SJSA1 (cell line): ENCODE data around the gene ATP11B. TPM values are rescaled to one million over a fixed set of nuclear protein-coding genes. Genes with fewer than 3 reads are reported as not detected.
"Not testable (repeated sequence)": the region's sequence is repeated elsewhere in the genome, so short reads cannot be mapped to it uniquely, and the experiment has no call there.

ENCODE experiments used
- DNase-seq, 2 experiments: peaks; one replicate each; pipeline ENCODE4 v3.0.0-alpha.2; 2015 to 2020; ENCODE audit warnings: low spot score in 2 of 2, low read depth in 1 of 2
- H3K27ac ChIP-seq: fragments of 250-450 bp; sonication (Bioruptor Pico); 2 replicates; pipeline ENCODE4 v1.5.1; 2020; ENCODE audit warnings: mild to moderate bottlenecking, moderate library complexity
- H3K27me3 ChIP-seq: fragments of 250-450 bp; sonication (Bioruptor Pico); replicated peaks from 2 replicates; pipeline ENCODE4 v1.5.1; 2020; ENCODE audit warnings: mild to moderate bottlenecking, moderate library complexity
- H3K36me3 ChIP-seq: fragments of 250-450 bp; sonication (Bioruptor Pico); 2 replicates; pipeline ENCODE4 v1.5.1; 2020; ENCODE audit warnings: mild to moderate bottlenecking
- H3K4me1 ChIP-seq: fragments of 250-450 bp; sonication (Bioruptor Pico); replicated peaks from 2 replicates; pipeline ENCODE4 v1.6.1; 2021; ENCODE audit warnings: mild to moderate bottlenecking
- H3K4me3 ChIP-seq: fragments of 250-450 bp; sonication (Bioruptor Pico); 2 replicates; pipeline ENCODE4 v1.5.1; 2020; ENCODE audit warnings: mild to moderate bottlenecking
- H3K9me3 ChIP-seq: fragments of 250-450 bp; sonication (Bioruptor Pico); replicated peaks from 2 replicates; pipeline ENCODE4 v1.5.1; 2020; ENCODE audit warnings: mild to moderate bottlenecking
- total RNA-seq: library from RNA; depleted of rRNA; stranded (reverse); fragments of >200 nt; shearing (Covaris generic); gene quantifications from 2 replicates; pipeline ENCODE4 v1.2.3, GENCODE V29; 2014

ATP11B gene
- total RNA-seq, 1 experiment from 2014 or later: 50.8 TPM

DNA sequence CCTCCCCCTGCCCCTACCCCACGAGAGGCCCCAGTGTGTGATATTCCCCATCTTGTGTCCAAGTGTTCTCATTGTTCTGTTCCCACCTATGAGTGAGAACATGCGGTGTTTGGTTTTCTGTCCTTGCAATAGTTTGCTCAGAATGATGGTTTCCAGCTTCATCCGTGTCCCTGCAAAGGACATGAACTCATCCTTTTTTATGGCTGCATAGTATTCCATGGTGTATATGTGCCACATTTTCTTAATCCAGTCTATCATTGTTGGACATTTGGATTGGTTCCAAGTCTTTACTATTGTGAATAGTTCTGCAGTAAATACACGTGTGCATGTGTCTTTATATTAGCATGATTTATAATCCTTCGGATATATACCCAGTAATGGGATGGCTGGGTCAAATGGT lies 29.0 kb downstream of the ATP11B start:
- not testable (repeated sequence) for H3K27me3 ChIP-seq, DNase-seq

DNA sequence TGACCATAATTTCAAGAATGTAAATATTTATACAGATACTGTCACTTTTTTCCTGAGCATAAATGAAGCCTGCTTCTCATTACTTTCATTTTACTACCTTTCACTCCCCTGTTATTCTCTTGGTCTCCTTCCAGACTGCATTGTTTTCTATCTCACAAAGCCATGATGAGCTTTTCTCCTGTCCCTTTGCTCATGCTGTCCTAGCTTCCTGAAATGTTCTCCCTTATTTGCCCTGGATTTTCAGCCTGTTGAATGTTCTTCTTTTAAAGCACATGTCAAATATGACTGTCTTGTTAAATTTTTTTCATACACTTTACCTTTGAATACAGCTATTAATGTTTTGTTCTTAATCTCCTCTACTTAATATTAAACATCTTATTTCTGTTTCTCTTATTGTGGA lies 31.7 kb downstream of the ATP11B start:
- Histone ChIP-seq H3K27ac (no peak overlapping the region), H3K36me3 (peaks cover 5% of the 10 kb centered on the region; the same call in 1 of the 2 replicates), H3K27me3 (no peaks in the 10 kb centered on the region), H3K9me3 (no peaks in the 10 kb centered on the region), H3K4me3 (no peak overlapping the region), H3K4me1 (no peaks in the 10 kb centered on the region)
- no peak for DNase-seq

More for the DNA sequence above, 29.0 kb downstream of the ATP11B start:
- not testable (repeated sequence) for H3K9me3 ChIP-seq, H3K36me3 ChIP-seq, H3K27ac ChIP-seq, H3K4me3 ChIP-seq, H3K4me1 ChIP-seq

DNA sequence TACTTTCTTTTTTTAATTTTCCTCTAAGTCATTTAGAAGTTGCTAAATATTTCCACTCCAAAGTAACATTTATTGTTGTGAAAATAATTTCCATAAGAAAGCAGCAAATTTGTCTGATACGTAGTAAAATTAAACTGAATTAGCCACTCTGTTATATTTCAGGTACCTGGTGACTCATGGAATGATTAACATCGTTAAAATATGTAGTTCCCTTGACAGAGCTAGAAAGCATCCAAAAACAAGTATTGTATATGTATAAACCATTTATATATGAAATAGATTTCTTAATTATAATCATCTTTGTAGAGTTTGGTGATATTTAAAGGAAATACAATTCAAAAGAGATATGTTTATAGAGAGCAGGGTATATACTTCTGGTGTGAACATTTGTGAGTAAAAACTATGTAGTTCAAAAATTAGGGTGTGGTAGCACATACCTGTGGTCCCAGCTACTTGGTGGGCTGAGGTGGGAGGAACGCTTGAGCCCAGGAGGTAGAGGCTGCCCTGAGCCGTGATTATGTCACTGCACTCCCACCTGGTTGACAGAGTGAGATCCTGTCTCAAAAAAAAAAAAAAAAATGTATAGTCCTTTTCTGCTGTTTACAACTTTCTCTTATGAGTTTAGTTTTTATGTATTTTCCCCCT lies 36.6 kb downstream of the ATP11B start:
- peaks cover 4% of the 10 kb centered on the region for H3K36me3 ChIP-seq
- H3K27ac ChIP-seq: no peak overlapping the region
- H3K4me3 ChIP-seq: no peak overlapping the region
- no peaks in the 10 kb centered on the region for H3K27me3 ChIP-seq
- H3K4me1 ChIP-seq: no peaks in the 10 kb centered on the region
- no peaks in the 10 kb centered on the region for H3K9me3 ChIP-seq
- DNase-seq: no peak

DNA sequence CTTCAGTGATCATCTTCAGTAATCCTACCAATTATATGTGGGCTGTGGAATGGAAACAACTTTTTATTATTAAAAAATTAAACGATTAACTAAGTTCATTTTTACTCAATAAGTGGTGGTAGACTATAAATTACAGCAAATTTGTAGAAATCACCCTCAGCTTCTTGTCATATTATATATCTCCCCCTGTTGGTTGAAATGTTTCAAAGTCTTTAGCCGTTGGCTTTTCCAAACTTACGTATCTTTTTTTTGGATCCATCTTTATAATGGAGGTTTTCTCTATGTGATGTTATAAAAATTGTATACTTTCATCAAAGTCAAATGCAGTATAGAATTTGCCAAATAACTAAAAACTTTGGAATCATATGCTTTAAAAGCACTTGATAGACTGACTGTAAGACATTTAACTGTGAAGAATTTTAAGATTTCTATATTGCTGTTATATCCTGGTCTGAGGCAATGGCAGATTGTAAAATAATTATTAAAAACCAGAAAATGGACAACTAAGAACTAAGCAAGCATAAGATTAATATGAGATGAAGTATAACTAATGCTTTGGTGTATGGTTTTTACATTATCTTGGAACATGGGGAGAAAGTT lies 44.7 kb downstream of the ATP11B start:
- peaks cover 8% of the 10 kb centered on the region; the same call in 1 of the 2 replicates for H3K36me3 ChIP-seq
- H3K27me3 ChIP-seq: no peaks in the 10 kb centered on the region
- DNase-seq: no peak
- no peaks in the 10 kb centered on the region for H3K4me1 ChIP-seq
- H3K9me3 ChIP-seq: no peaks in the 10 kb centered on the region
- no peak overlapping the region for H3K27ac ChIP-seq
- no peak overlapping the region for H3K4me3 ChIP-seq

DNA sequence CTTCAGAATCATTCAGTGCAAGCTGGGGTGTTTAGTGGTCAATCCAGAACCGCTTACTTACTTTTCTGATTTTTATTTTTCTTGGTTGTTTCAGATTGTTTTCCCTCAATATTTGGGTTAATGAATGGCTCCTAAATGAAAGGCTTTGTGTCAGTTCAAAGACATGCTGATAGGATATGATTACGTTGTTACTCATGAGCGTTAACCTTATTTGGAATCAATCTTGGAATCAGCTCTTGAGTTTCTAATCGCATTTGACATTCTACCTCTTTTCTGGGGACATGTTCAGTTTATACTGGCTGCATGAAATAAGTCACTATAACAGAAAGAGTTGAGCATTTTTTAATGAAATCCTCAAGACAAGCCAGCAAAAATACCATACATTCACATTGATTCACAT lies 50.2 kb downstream of the ATP11B start:
- Histone ChIP-seq H3K27ac (no peak overlapping the region), H3K9me3 (no peaks in the 10 kb centered on the region), H3K4me1 (no peaks in the 10 kb centered on the region), H3K27me3 (no peaks in the 10 kb centered on the region), H3K36me3 (peaks cover 8% of the 10 kb centered on the region; the same call in 1 of the 2 replicates), H3K4me3 (no peak overlapping the region)
- no peak for DNase-seq

DNA sequence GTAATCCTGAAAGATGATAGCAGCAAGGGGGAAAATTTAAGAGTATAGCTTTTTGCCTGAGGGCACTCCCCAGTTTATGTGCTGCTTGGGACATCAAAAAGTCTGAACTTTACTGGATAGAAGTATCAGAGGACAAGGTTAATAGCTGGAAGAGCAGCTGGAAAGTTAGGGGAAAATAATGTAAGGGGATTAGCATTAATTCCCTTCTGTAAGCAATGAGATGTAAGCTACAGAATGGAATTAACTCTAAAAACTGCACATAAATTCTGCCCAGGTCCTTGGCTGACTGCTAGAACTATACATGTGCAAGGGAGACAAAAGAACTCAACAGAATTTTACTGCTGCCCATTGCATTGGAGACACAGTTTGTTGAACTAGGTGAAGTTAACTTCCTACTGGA lies 55.6 kb downstream of the ATP11B start:
- H3K36me3 ChIP-seq: peaks cover 18% of the 10 kb centered on the region; the same call in 1 of the 2 replicates
- no peak overlapping the region for H3K4me3 ChIP-seq
- H3K9me3 ChIP-seq: no peaks in the 10 kb centered on the region
- no peak for DNase-seq
- H3K27me3 ChIP-seq: no peaks in the 10 kb centered on the region
- no peaks in the 10 kb centered on the region for H3K4me1 ChIP-seq
- H3K27ac ChIP-seq: no peak overlapping the region

DNA sequence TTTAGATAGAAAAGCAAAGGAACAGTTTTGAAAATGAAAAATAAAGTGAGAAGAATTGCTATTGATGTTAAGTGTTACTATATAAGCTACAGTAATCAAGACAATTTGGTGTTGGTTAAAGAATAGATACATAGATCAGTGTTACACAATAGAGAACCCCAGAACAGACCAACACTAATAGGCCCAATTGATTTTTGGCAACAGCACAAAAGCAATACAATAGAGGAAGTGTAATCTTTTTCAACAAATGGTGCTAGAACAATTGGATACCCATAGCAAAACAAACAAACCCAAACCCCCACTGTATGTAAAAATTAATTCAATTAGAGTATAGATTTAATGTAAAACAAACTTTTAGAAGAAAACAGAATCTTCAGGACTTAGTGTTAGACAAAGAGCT lies 61.8 kb downstream of the ATP11B start:
- Histone ChIP-seq H3K9me3 (no peaks in the 10 kb centered on the region), H3K27me3 (no peaks in the 10 kb centered on the region), H3K4me1 (no peaks in the 10 kb centered on the region), H3K36me3 (peaks cover 13% of the 10 kb centered on the region; the same call in 1 of the 2 replicates), H3K27ac (no peak overlapping the region), H3K4me3 (no peak overlapping the region)
- no peak for DNase-seq

DNA sequence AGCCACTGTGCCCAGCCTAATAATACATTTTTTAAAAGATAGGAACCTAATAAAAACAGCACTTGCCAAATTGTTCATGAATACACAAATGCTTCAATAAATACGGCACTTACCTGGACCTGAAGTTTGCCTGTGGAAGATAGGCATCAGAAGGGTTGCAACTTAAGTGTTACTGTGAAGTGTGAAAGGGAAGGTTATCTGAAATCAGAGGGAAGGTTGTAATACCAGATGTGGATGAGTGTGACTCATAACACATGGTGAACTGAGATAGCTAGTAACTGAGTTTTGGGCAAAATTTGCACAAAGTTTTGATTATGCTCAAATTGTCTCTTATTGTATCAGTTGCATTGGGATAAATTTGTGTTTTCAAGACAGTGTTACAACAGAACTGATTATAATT lies 68.0 kb downstream of the ATP11B start:
- Histone ChIP-seq H3K9me3 (no peaks in the 10 kb centered on the region), H3K4me3 (no peak overlapping the region), H3K27me3 (no peaks in the 10 kb centered on the region), H3K36me3 (peaks cover 3% of the 10 kb centered on the region; the same call in 1 of the 2 replicates), H3K4me1 (no peaks in the 10 kb centered on the region), H3K27ac (no peak overlapping the region)
- DNase-seq: no peak

DNA sequence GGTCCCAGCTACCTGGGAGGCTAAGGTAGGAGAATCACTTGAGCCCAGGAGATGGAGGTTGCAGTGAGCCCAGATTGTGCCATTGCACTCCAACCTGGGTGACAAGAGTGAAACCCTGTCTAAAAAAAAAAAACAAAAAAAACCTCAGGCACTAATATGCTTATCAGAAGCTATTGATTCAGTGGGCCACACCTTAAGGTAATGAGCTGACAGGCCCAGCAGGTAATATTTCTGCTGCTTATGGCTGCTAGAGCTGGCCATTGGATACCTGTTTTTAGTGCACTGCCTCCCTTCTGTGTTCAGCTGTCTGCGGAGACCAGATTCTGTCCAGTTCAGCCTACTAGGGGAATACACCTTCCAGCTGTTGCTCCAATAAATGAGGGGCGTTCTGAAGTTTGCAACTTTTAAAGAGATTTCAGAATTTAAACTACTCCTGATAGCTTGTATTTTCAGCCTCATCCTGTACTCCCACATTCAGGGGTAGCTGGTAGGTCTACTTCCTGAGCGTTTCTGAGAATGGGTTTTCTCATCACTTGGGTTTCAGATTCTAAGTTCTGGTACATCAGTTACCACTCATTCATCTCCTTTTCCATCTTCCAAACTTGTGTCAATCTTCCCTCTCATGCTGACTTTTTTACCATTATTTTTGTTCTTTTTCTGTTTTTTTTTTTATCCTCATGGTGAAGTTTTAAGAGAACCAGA lies 69.0 kb downstream of the ATP11B start:
- Histone ChIP-seq H3K4me1 (no peaks in the 10 kb centered on the region), H3K36me3 (peaks cover 3% of the 10 kb centered on the region; the same call in 1 of the 2 replicates), H3K4me3 (no peak overlapping the region), H3K9me3 (no peaks in the 10 kb centered on the region), H3K27me3 (no peaks in the 10 kb centered on the region), H3K27ac (no peak overlapping the region)
- DNase-seq: no peak

DNA sequence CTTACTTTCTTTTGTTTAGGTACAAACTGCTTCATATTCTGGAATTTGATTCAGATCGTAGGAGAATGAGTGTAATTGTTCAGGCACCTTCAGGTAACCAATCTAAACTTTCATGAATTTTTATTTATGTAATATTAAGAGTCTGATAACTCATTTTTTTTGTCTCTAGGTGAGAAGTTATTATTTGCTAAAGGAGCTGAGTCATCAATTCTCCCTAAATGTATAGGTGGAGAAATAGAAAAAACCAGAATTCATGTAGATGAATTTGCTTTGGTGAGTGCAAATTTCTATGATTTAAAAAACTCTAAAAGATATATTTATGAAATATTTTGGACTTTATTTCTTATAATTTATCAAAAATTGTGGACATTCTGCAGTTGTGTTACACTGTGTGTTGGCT lies 75.8 kb downstream of the ATP11B start:
- Histone ChIP-seq H3K36me3 (peaks cover 19% of the 10 kb centered on the region), H3K4me3 (no peak overlapping the region), H3K27ac (no peak overlapping the region), H3K4me1 (no peaks in the 10 kb centered on the region), H3K9me3 (no peaks in the 10 kb centered on the region), H3K27me3 (no peaks in the 10 kb centered on the region)
- no peak for DNase-seq

DNA sequence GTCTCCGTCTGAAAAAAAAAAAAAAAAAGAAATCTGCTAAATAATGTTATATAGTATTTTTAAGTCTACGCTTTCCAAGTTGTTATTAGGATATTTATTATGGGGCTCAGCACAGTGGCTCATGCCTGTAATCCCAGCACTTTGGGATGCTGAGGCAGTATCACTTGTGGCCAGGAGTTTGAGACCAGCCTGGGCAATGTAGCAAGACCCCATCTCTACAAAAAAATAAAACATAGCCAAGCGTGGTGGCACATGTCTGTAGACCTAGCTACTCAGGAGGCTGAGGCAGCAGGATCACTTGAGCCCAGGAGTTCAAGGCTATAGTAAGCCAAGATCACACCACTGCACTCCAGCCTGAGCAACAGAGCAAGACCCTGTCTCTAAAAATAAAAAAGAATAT lies 77.6 kb downstream of the ATP11B start:
- not testable (repeated sequence) for DNase-seq, H3K4me3 ChIP-seq, H3K9me3 ChIP-seq, H3K27me3 ChIP-seq, H3K27ac ChIP-seq, H3K4me1 ChIP-seq
- H3K36me3 ChIP-seq: peaks cover 24% of the 10 kb centered on the region

DNA sequence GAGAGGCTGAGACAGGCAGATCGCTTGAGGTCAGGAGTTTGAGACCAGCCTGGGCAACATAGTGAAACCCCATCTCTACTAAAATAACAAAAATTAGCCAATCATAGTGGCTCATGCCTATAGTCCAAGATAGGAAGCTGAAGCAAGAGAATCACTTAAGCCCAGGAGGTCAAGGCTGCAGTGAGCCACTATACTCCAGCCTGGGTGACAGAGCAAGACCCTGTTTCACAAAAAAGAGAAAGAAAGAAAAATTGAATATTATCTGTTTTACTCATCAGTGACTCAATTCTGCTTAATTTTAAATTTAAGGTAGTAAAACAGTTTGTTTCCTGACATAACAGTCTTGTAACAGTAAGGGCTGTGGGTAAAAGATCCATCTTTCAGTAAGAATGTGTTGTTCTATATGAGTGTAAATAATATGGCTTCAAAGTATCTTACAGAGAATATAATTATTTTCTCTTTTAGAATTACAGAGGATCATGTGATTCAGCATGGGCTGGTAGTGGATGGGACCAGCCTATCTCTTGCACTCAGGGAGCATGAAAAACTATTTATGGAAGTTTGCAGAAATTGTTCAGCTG lies 85.8 kb downstream of the ATP11B start:
- H3K4me3 ChIP-seq: no peak overlapping the region
- H3K9me3 ChIP-seq: no peaks in the 10 kb centered on the region
- no peak for DNase-seq
- no peak overlapping the region for H3K27ac ChIP-seq
- H3K4me1 ChIP-seq: no peaks in the 10 kb centered on the region
- H3K27me3 ChIP-seq: no peaks in the 10 kb centered on the region
- peaks cover 9% of the 10 kb centered on the region for H3K36me3 ChIP-seq

DNA sequence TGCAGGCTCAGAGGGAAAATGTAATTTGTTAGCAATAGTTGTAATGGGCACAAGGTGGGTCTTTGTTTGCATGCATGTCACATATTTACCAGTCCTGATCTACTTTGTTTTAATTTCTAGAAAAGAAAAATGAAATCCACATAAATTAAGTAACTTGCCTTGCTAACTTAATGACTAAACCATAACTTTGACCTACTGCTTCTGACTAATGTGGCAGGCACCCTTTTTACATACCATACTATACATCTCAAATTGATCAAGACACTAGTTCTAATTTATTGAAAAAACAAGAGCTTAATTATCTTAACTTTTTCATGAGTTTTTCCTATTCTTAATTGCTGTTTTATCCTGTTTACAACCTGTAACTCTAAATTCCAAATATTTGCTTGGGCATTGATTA lies 93.2 kb downstream of the ATP11B start:
- H3K27me3 ChIP-seq: no peaks in the 10 kb centered on the region
- no peaks in the 10 kb centered on the region for H3K4me1 ChIP-seq
- H3K36me3 ChIP-seq: peaks cover 3% of the 10 kb centered on the region; the same call in 1 of the 2 replicates
- H3K9me3 ChIP-seq: no peaks in the 10 kb centered on the region
- DNase-seq: no peak
- no peak overlapping the region for H3K4me3 ChIP-seq
- no peak overlapping the region for H3K27ac ChIP-seq
